Keratinocyte (primary cell): ENCODE results near the gene BBS9.

ENCODE experiments used
- CTCF ChIP-seq, 3 experiments: IDR thresholded peaks in 1 of 3; conservative IDR thresholded peaks in 1 of 3; optimal IDR thresholded peaks in 1 of 3; 2 replicates in 2 of 3; 3 replicates in 1 of 3; pipeline versions ENCODE3 to v1.5.1; 2011; ENCODE audit warnings: low read length in 3 of 3, mild to moderate bottlenecking in 3 of 3, moderate library complexity in 2 of 3, control low read depth in 1 of 3, inconsistent platforms in 1 of 3; ENCODE audit not compliant: insufficient read depth in 2 of 3; ENCODE audit errors: extremely low read depth in 1 of 3
- EZH2 ChIP-seq: IDR thresholded peaks from one replicate; pipeline ENCODE4 v1.6.1; 2012; ENCODE audit warnings: inconsistent platforms, mild to moderate bottlenecking, low read length, moderate library complexity

DNA sequence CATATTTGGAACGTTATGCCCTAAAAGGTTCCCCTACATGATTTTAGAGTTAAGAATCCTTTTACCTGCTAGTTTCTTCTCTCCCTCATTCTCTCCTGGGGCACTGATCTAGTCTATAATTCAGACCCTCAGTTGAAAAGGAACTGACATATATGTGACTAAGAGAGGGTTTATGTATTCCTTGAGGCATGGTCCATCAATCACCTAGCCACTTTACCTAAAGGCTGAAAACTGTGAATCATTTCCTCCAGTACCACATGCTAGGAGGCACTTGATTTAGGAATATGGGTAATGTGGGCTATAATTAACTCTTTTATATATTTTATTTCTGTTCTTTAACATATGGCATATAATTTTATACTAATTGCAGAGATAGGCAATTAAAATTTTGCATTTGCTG lies 303.5 kb downstream of the BBS9 start:
- TF ChIP-seq CTCF (optimal IDR thresholded peaks at IDR 0.05 in 1 of 3, IDR thresholded peaks at IDR 0.05 in 1 of 3, conservative IDR thresholded peaks at IDR 0.05 in 1 of 3; ENCODE audit: extremely low read depth in 1 of 3, insufficient read depth in 2 of 3, low read length in 3 of 3) (no peak), EZH2 (no peak)
